Kidney capillary endothelial cell (primary cell): ENCODE results near the gene RERE.
A peak's percentile ranks its signal among the peaks of the same experiment; 100 is the strongest.
"Not testable (repeated sequence)": the region's sequence is repeated elsewhere in the genome, so short reads cannot be mapped to it uniquely, and the experiment has no call there.

Experiments used
- DNase-seq: peaks from one replicate; pipeline ENCODE4 v3.0.0-alpha.2; 2018; ENCODE audit warnings: low spot score

RERE gene

GRCh38 chr1:8510041-8510823, 307.2 kb downstream of the RERE start:
- no peak for DNase-seq

DNA sequence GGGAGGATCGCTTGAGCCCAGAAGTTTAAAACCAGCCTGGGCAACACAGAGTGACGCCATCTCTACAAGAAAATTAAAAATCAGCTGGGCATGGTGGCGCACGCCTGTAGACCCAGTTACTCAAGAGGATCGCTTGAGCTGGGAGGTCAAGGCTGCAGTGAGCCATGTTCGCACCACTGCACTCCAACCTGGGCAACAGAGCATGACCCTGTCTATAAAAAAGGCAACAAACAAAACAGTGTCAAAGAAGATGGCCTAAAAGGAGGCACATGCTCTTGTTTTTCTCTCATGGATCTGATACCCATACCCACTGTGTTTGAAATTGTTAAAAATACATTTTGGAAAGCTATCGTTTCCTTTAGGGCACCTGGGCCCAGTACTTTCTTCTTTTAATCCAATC, 307.9 kb downstream of the RERE start:
- DNase-seq = no peak

DNA sequence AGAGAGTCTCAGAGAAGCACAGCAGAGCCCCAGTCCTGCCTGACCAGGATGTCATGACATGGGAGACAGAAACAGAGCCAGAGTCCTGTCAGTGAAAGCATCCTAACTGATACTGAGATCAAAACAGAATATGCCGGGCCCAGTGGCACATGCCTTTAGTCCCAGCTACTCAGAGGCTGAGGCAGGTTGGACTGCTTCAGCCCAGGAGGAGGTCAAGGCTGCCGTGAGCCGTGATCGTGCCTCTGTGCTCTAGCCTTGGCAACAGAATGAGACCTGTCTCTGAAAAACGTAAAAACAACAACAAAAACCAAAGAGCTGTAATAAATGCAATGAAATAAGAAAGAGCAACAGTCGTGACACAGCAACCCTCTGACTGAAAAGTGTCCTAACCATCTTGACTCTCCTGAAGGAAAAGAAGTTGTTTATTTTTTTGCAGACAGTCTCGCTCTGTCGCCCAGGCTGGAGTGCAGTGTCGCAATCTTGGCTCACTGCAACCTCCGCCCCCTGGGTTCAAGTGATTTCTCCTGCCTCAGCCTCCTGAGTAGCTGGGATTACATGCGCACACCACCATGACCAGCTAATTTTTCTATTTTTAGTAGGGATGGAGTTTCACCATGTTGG, 310.3 kb downstream of the RERE start:
- no peak for DNase-seq

DNA sequence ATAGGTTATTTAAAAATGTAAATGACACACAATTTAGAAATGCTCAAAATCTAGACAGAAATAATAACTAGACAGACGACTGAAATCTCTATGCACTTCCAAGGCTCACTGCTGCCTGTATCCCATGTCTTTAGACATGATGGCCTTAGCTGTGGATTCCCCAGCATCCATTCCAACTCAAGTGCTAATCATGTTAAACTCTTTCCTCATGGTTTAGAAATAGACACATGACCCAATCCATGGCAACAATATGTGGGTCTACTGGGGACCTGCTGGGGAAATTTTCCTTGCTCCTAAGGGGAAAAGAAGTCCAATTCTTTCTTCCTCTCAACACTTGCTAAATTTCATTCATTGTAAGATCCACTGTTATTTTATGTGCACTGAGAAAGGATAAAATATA, 311.0 kb downstream of the RERE start:
- no peak for DNase-seq

- DNase-seq = no peak
These were observed 313.6 kb downstream of the RERE start for GRCh38 chr1:8503842-8504241.

DNA sequence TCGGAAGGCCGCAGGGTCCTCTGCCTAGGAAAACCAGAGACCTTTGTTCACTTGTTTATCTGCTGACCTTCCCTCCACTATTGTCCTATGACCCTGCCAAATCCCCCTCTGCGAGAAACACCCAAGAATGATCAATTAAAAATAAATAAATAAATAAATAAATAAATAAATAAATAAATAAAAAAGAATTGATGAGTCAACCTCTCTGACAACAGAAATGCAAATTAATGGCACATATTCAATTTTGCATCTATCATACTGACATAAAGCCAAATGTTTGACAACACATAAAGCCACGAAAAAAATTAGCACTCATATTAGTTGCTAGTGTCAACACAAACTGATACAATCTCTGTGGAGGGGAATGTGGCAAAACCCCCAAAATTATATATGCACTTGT, 314.5 kb downstream of the RERE start:
- not testable (repeated sequence) for DNase-seq

- no peak for DNase-seq
These were observed 320.1 kb downstream of the RERE start for GRCh38 chr1:8497210-8497819.

DNA sequence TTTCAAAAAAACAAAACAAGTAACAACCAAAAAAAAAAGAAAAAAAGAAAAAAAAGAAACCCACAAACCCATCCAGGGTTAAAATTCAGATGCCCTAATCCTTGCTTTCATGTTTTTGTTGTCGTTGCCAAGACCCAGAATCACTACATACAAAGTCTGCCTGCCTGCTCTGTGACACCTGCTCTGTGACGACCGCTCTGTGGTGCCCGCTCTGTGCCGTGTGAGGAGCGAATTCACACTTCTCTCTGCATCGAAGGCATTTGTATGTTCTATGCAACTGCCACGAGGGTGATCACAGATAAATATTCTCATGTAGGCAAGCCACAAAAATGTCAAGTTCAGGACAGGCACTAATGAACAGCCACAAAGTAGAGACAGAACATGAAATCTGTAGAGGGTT, 321.0 kb downstream of the RERE start:
- no peak for DNase-seq

GRCh38 chr1:8495928-8496401, 321.5 kb downstream of the RERE start:
- no peak for DNase-seq

DNA sequence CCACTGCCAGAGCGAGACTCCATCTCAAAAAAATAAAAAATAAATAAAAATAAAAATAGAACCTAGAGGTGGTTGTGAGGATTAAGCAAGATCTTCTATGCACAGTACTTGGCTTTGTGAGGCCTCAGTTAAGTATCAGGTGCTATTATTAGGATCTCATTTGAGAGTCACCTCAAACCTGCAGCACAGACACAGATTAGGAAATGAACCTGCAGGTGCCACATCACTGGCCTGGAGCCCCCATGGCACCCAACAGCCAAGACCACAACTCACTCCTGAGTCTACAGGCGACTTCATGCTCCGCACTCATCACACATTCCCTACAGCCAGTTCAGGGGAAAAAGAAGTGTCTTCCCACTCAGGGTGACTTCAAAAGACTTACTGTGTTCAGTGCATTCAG, 322.8 kb downstream of the RERE start:
- DNase-seq = no peak

GRCh38 chr1:8493916-8494540, 323.4 kb downstream of the RERE start:
- peak; percentile 26 for DNase-seq

GRCh38 chr1:8487249-8487648, 330.2 kb downstream of the RERE start:
- DNase-seq = no peak

DNA sequence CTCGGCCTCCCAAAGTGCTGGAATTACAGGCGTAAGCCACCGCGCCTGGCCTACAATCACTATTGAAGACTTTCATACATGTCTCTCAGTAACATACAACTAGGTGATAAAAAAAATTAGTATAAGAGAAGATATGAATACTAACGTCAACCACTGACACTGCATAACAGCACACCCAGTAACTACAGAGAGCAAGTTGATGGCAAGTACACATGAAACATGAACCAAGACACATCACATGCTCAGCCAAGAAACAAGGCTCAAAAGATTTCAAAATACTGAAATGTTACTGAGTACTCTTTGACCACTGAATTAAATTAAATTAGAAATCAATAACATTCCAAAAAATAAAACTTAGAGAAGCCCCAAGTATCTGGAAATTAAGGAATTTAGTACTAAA, 331.4 kb downstream of the RERE start:
- no peak for DNase-seq

DNA sequence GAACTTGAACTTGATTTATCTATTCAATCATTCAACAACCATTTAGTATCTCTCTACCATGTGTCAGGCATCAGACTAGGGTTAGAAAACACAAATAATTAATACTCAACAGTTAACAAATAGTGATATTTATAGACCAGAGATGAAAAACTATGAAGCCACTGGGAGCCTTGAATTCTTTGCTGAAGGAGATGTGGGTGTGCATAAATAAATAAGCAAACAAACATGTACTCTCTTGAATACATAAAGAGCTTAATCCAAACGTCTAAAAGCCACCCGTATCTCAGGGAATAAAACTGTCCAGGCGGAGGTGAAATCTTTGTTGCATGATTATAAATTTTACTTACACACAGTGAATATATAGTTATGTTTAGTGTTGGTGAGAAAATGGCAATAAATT, 333.9 kb downstream of the RERE start:
- DNase-seq = no peak

GRCh38 chr1:8482979-8483381, 334.5 kb downstream of the RERE start:
- no peak for DNase-seq

DNA sequence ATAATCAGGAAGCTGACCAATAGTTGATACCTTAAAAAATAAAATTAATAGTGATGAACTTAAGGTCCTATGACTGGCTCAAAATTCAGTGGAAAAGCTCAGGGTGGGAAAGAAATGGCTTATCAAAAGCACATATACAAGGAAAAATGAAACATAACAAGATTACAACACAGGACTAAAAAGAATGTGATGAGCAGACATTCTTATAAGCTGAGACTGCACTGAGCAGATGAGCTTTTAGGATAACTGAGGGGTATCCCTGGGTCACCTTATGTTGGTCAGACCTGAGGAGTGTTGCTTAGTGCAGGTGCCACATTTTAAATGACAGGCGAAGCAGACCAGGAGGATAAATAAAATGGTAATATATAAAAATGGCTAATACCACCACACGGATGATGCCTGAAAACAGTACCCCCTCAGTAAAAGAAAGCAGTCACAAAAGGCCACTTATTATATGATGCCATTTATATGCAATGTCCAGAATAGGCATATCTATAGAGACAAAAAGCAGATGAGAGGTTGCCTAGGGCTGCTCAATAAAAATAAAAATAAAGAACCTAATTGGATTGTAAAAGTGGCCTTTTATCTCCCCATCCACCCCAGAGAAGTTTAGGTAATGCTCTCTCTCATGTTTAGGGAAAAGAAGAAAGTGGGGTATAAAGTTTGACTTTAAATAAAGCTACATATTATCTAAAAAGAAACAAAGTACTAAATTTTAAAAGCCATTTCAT, 335.6 kb downstream of the RERE start:
- no peak for DNase-seq

- DNase-seq = no peak
These were observed 338.9 kb downstream of the RERE start for GRCh38 chr1:8478566-8478965.

DNA sequence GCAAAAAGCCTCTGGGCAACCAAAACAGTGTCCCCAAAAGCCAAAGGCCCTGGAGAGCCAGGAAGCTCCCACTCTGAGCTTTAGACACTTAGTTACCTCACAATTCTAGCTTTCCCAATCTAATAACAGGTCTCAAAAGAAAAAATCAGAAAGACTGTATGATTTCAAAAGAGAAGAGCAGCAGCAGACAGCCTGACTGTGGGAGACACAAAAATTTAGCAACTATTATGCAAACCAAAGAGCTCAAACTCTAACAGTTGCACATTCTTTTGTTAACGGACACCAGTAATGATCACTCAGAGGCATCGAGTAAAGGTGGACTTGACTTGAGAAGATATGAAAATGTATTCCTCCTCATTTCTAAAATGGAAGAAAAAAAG, 339.5 kb downstream of the RERE start:
- DNase-seq = no peak

DNA sequence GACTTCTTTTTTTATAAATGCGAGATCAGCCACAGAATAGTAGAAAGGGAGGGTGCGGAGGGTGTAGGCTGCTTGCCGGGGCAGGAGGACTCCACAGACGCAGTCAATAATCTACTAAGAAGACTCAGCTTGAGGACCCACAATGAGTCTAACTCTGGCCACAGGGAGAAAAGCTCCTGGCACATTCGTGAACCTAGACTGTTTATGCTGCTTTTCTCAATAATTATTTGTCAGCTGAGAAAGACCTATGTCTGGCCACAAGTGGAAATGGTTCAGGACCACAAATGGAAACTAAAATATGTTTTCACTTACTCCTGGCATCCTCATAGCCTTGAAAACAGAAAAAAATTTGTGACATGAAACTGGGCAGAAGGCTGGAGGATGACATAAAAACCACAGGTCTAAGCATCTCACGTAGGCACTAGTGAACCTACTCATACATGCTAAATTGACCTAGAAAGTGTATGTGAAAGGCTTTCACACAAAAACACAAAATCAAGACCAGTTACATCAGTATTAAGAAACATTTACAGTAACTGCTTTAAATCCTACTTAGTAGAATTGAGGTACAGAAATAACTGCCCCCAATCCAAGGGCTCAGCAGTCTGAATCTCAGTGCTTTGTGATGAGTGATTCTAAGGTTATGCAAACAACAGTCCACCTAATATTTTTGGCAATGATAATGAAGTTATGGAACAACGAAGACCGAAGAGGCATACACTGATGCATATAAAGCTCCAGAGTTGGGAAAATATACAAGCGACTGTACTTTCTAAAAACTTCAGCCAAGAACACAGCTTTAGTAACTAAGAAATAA, 340.1 kb downstream of the RERE start:
- DNase-seq = no peak

DNA sequence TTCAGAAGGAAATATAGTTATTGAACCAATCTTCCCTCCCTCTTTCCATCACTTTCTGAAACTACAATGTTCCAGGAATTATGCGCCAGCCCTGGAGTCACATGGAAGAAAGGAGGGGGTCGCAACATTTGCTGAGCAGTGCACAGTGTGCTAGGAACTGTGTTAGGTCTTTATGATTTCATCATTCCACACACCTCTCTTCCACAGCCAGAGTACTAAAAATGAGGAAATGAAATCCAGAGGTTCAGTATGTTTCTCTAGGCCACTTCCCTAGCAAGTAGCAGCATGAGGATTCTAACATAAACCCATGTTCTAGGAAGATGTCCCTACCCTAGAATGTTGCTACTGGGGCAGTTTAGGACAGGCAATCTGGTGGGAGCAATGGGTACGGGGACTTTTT, 341.4 kb downstream of the RERE start:
- no peak for DNase-seq

DNA sequence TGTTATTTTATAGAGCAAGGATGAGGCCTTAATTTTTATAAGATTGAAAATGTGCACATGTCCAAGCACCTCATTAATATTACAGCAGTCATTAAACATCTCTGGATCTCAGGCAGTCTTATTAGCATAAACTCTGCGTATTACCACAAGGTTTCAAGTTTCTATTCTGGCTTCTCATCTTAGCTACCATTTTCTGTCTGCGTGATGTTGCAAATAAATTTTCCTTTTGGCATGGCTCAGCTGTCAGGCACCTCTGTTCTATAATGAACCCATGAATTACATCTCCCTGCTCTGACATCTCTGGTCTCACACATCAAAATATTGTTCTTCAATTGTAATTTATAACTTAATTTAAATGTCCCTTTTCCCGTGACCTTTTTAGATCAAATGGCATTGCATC, 343.1 kb downstream of the RERE start:
- no peak for DNase-seq
